Adrenal gland (tissue), 12 donors: ENCODE measurements around the gene PKNOX2. TPM values are rescaled to one million over a fixed set of nuclear protein-coding genes. Genes with fewer than 3 reads are reported as not detected.

ENCODE experiments used
- DNase-seq, 7 donors: peaks; one replicate each; pipeline ENCODE4 v3.0.0-alpha.2; 2019 to 2020
- H3K27ac ChIP-seq, 5 donors: fragments of 200-600 bp; sonication (generic) in 4 of 5; 1 replicate in 3 of 5; 2 replicates in 2 of 5; pipeline versions ENCODE4 v1.5.1 to v1.8.0; 2016 to 2020; ENCODE audit warnings: mild to moderate bottlenecking in 1 of 5
- H3K27me3 ChIP-seq: fragments of 200-600 bp; 2 replicates; pipeline ENCODE4 v1.8.0; 2021
- H3K36me3 ChIP-seq, 2 donors: fragments of 200-600 bp; replicated peaks in 1 of 2; 1 replicate in 1 of 2; 2 replicates in 1 of 2; pipeline versions ENCODE4 v1.5.1 to v1.8.0; 2018 to 2022
- H3K4me1 ChIP-seq, 2 donors: fragments of 200-600 bp; replicated peaks in 1 of 2; 1 replicate in 1 of 2; 2 replicates in 1 of 2; pipeline versions ENCODE4 v1.5.1 to v1.8.0; 2018 to 2021
- H3K4me3 ChIP-seq, 4 donors: fragments of 200-600 bp; sonication (generic) in 3 of 4; one replicate each; pipeline ENCODE4 v1.5.1; 2016 to 2018
- H3K9me3 ChIP-seq, 3 donors: fragments of 200-600 bp; sonication (generic) in 1 of 3; replicated peaks in 1 of 3; 1 replicate in 2 of 3; 2 replicates in 1 of 3; pipeline versions ENCODE4 v1.5.1 to v1.8.0; 2016 to 2021
- CTCF ChIP-seq, 6 experiments: fragments of 450-650 bp in 4 of 6; fragments of 200-600 bp in 2 of 6; sonication (generic) in 1 of 6; IDR thresholded peaks; 1 replicate in 5 of 6; 2 replicates in 1 of 6; pipeline versions ENCODE4 v1.5.1 to v1.8.0; 2016 to 2021; ENCODE audit warnings: antibody characterized with exemption in 6 of 6, mild to moderate bottlenecking in 2 of 6, moderate library complexity in 1 of 6
- POLR2A ChIP-seq, 2 donors: fragments of 450-650 bp; IDR thresholded peaks; one replicate each; pipeline ENCODE4 v1.6.1; 2017; ENCODE audit warnings: antibody characterized with exemption in 2 of 2, mild to moderate bottlenecking in 2 of 2, moderate library complexity in 1 of 2
- WGBS, 4 donors: extraction: QIAGEN DNeasy Blood & Tissue Kit in 2 of 4; methylation state at CpG; one replicate each; pipeline versions ENCODE4 v1.1.5 to v1.1.7; 2013 to 2017; 5-methylcytosine and 5-hydroxymethylcytosine counted together
- intact Hi-C, 2 donors: fragments of 100-400 bp; cut with DNase I; formaldehyde crosslinking; loops; one replicate each; pipeline versions ENCODE4 v1.14.1 to v1.15.0; 2022 to 2023
- polyA plus RNA-seq, 3 donors: library from polyadenylated mRNA; stranded (reverse); fragments of 200-250 nt in 2 of 3; fragments of 350-450 nt in 1 of 3; fragmentation: Illumina TruSeq in 1 of 3; extraction: RNeasy Lipid Tissue Mini Kit (QIAGEN cat#74804) in 1 of 3; gene quantifications; one replicate each; pipeline ENCODE4 v1.2.3, GENCODE V29; 2013 to 2014
- total RNA-seq, 9 donors: library from RNA; depleted of rRNA in 4 of 9; stranded (reverse); fragments of >200 nt in 4 of 9; fragments of 120-200 nt in 1 of 9; fragmentation: NEBNext Ultra II Directional in 1 of 9; extraction: Animal tissue kit (Norgen Biotek cat#: 25700) in 1 of 9; gene quantifications; one replicate each; pipeline versions ENCODE4 v1.1.0 to v1.2.4, GENCODE V29; 2013 to 2023
- donor health status: healthy with polysubstance abuse.
- donor health status: Bipolar disorder and iron deficiency.
- donor health status: DM: yes; HTN: yes; CAD: no.
- donor health status: DM: no; HTN: no; CAD: no.
- donor health status: DM: no; HTN: no; CAD: no.
- donor health status: DM: yes; HTN: yes; CAD: no.

Gene PKNOX2
- total and polyA plus RNA-seq, 12 donors, result 1.2 to 34.7 (median 3.1) TPM

- Histone ChIP-seq H3K9me3 (no peaks in the 10 kb centered on the region), H3K27me3 (peaks cover 5% of the 10 kb centered on the region), H3K4me1 (peaks cover 0 to 7% of the 10 kb centered on the region in 2 donors), H3K36me3 (no peaks in the 10 kb centered on the region), H3K4me3 (no peak overlapping the region), H3K27ac (peak overlapping the region in 1 of 5 donors; percentile 3)
- TF ChIP-seq CTCF (IDR thresholded peaks at IDR 0.05), result no peak
- no peak for TF ChIP-seq POLR2A (IDR thresholded peaks at IDR 0.05)
- WGBS, 4 donors, result 76 to 86% (median 81%) methylated on average over 11 to 12 of the region's 12 CpGs
- DNase-seq, result no peak
- intact Hi-C loops, result loop anchor here in 1 of 2 donors (5.0 to 10.0 kb wide), 2 partner anchors 239 to 436 kb away; partner anchors contain the start of gene PKNOX2
These were observed 236.7 kb downstream of the PKNOX2 start for GRCh38 chr11:125401235-125401634.

GRCh38 chr11:125401746-125402145 is 237.2 kb downstream of the PKNOX2 start:
- Histone ChIP-seq H3K4me1 (peaks cover 0 to 7% of the 10 kb centered on the region in 2 donors), H3K27ac (no peak overlapping the region), H3K9me3 (no peaks in the 10 kb centered on the region), H3K27me3 (peaks cover 5% of the 10 kb centered on the region), H3K36me3 (no peaks in the 10 kb centered on the region), H3K4me3 (no peak overlapping the region)
- no peak for DNase-seq
- intact Hi-C loops, result loop anchor here in 1 of 2 donors (5.0 to 10.0 kb wide), 2 partner anchors 239 to 437 kb away; partner anchors contain the start of gene PKNOX2
- 79 to 97% (median 85%) methylated on average over 7 to 11 of the region's 11 CpGs for WGBS, 4 donors
- TF ChIP-seq CTCF (IDR thresholded peaks at IDR 0.05) (no peak), POLR2A (IDR thresholded peaks at IDR 0.05) (no peak)

- DNase-seq, result peak; percentile 38 to 64 (median 54)
- no peaks in the 10 kb centered on the region for H3K9me3 ChIP-seq
- no peak overlapping the region for H3K27ac ChIP-seq
- no peak overlapping the region for H3K4me3 ChIP-seq
- WGBS, 4 donors, result 15 to 40% (median 27%) methylated on average over 2 of the region's 2 CpGs
- peaks cover 5% of the 10 kb centered on the region for H3K27me3 ChIP-seq
- no peak for TF ChIP-seq POLR2A (IDR thresholded peaks at IDR 0.05)
- TF ChIP-seq CTCF (IDR thresholded peaks at IDR 0.05), result no peak
- intact Hi-C loops, result loop anchor here in 1 of 2 donors (5.0 to 10.0 kb wide), 2 partner anchors 240 to 438 kb away; partner anchors contain the start of gene PKNOX2
- H3K36me3 ChIP-seq, result no peaks in the 10 kb centered on the region
- peaks cover 0 to 7% of the 10 kb centered on the region in 2 donors for H3K4me1 ChIP-seq
These were observed 237.9 kb downstream of the PKNOX2 start for GRCh38 chr11:125402435-125402834.

- H3K9me3 ChIP-seq, result no peaks in the 10 kb centered on the region
- H3K27ac ChIP-seq, result no peak overlapping the region
- 42 to 68% (median 58%) methylated on average over 10 to 15 of the region's 15 CpGs for WGBS, 4 donors
- H3K36me3 ChIP-seq, result no peaks in the 10 kb centered on the region
- peaks cover 5% of the 10 kb centered on the region for H3K27me3 ChIP-seq
- H3K4me3 ChIP-seq, result no peak overlapping the region
- intact Hi-C loops, result loop anchor here in 1 of 2 donors (5.0 to 10.0 kb wide), 2 partner anchors 242 to 439 kb away; partner anchors contain the start of gene PKNOX2
- DNase-seq, result no peak
- no peak for TF ChIP-seq CTCF (IDR thresholded peaks at IDR 0.05)
- TF ChIP-seq POLR2A (IDR thresholded peaks at IDR 0.05), result no peak
- peaks cover 0 to 7% of the 10 kb centered on the region in 2 donors for H3K4me1 ChIP-seq
These were observed 239.7 kb downstream of the PKNOX2 start for GRCh38 chr11:125404157-125404810.
